Inflammatory macrophage treated with lipopolysaccharide for 4 hours (primary cell): ENCODE measurements around the gene CIB4.
"Not testable (repeated sequence)": the region's sequence is repeated elsewhere in the genome, so short reads cannot be mapped to it uniquely, and the experiment has no call there.

ENCODE experiments used
- DNase-seq: peaks from one replicate; pipeline ENCODE4 v3.0.0-alpha.2; 2020

Gene CIB4

GRCh38 chr2:26665296-26665695 is 24.1 kb upstream of the CIB4 start:
- DNase-seq: not testable (repeated sequence)

GRCh38 chr2:26660363-26660962 is 19.3 kb upstream of the CIB4 start:
- DNase-seq: no peak

GRCh38 chr2:26658691-26659346 is 17.7 kb upstream of the CIB4 start:
- DNase-seq: no peak

- DNase-seq: no peak
Measured at GRCh38 chr2:26657265-26657664, 16.1 kb upstream of the CIB4 start.

DNA sequence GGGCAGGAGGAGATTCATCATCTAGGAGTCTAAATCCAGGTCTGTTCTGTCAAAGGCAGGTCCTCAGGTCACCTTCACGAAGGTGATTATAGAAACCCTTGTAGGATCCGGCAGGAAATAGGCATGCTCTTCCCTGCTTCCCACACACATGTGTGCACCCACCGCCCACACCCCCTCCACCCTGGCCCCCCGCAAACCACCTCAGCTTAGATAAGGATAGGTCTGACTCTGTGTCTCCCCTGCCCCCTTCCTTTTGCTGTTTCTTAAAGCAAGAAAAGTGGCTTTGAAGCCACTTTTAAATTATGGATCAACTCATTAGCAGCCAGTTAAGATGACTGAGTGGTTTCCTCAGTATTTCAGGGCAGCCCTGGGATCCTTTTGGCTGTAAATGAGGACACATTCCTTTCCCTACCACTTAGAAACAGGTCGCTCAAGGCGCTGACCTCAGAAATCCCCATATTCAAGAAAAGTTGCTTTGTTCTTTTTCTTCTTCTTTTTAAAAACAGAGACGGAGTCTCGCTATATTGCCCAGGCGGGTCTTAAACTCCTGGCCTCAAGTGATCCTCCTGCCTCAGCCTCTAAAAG is 14.5 kb upstream of the CIB4 start:
- DNase-seq: no peak

- not testable (repeated sequence) for DNase-seq
Measured at GRCh38 chr2:26655120-26655519, 14.0 kb upstream of the CIB4 start.

DNA sequence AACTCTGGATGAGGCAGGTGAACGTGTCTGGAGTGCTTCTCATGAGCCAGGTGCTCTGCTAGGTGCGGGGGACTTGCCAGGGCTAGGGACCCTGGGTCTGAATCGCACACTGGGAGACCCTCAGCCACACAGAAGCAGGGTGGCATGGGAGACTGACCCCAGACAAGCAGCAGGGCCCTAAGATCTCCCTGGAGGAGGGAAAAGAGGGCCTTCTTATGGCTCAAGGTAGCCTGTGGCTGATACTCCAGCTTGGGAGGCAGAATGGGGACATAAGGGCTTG is 12.8 kb upstream of the CIB4 start:
- no peak for DNase-seq

- no peak for DNase-seq
Measured at GRCh38 chr2:26653207-26654060, 12.3 kb upstream of the CIB4 start.

- DNase-seq: peak; percentile 34
Measured at GRCh38 chr2:26652361-26653041, 11.3 kb upstream of the CIB4 start.

DNA sequence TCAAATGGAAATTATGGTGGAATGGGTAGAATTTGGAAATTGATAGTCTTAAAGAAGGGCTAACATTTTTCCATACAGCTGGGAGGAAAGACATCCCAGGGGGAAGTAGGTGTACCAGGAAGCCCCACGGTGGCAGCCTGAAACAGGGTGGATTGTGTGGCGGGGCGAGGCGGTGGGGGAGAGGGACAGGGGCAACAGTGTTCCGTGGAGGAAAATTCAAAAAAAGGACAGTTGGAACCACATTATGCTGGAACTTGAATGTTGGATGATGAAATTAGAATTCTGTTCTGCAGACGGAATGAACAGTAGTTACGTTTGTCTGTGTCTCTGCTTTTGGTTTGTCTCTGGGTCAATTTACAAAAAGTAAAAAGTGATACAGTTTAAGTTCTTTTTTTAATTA is 10.6 kb upstream of the CIB4 start:
- DNase-seq: no peak

DNA sequence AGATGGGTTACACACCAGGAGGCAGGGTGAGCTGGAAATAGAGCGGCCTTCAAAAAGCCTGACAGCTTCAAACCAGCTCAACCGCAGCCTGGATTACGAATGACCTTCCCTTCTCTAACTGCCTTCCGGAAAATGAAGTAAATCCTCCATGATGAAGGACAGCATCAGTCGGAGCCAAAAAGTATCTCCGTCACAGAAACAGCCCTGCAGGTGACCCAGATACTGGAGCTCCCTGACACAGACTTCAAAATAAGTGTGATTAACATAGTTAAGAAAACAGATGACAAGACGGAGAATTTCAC is 10.3 kb upstream of the CIB4 start:
- no peak for DNase-seq

DNA sequence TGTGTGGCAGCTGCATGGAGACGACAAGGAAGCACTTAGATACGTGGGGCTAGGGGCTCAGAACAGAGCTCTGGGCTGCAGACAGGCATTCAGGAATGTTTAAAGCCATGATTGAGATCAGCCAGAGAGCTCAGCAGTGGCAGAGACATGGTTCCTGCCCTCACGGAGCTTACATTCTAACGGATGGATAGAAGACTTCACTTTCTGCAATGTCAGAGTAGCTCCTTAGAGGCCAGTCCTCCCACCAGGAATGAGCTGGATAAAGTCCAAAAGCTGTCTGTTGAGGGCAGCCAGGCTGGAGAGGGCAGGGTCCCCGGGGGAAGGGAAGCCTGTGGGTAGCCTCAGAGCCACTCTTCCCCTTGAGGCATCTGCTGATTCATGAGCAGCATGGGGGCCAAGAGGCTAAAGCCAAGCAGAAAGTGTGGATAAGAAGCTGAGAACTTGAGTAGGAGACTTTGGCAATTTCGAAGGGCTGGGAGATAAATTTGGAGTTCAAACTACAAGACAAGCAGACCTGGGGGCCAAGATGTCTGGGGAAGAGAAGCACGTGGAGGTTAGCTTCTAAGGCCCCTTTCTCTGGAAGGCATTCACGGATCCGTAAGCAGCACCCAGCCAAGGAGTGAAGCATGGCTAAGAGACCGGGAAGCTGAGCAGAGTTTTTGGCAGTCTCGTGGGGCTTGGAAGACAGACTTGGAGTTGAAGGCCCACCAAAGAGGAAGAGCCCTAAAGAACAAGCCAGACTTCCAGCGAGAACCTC is 9.7 kb upstream of the CIB4 start:
- DNase-seq: no peak

DNA sequence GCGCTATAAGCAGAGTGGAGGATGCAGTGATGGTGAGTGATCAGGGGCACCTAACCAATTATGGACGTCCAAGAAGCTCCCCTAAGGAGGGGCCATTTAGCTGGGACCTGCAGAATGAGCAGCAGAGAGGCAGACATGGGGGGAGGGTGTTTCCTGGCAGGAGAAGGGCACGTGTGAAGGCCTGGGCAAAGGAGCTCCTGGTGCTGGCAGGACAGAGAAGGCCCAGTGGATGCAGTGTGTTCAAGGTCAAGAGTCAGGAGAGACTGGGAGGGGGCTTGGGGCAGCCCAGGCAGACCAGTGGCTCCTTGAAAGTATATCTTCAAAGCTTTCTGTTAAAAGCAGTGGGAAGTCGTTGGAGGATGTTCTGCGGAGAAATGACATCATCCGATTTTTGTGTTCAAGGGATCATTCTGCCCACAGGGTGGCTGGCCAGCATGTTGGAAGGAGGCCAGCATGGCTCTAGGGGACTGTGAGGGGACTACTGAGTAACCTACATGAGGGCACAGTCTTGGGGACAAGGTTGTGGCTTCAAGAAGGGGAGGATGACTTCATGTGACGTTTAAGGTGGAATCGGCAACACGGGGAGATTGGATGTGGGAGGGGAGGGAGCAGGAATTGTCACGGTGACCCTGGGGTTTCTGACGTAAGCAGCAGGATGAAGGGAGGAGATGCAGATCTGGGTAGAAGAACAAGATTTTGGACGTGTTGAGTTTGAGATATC is 9.0 kb upstream of the CIB4 start:
- DNase-seq: no peak

DNA sequence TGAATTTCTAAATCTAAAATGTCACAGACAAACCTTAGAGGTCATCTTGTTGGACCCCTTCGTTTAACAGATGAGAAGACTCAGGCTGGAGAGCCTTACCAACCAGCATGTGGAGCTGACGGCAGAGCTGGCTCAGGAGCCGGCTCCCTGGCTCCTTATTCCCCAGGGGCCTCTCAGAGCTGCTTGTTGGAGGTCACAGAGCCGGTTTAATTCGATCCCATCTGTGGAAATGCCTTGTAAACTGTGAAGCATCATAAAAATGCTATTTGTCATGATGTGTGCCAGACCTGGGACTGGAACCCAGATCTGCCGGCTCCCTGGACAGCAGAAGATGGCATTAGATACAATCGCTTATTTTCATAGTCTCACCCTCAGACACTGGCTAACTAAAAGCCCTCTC is 8.2 kb upstream of the CIB4 start:
- no peak for DNase-seq

DNA sequence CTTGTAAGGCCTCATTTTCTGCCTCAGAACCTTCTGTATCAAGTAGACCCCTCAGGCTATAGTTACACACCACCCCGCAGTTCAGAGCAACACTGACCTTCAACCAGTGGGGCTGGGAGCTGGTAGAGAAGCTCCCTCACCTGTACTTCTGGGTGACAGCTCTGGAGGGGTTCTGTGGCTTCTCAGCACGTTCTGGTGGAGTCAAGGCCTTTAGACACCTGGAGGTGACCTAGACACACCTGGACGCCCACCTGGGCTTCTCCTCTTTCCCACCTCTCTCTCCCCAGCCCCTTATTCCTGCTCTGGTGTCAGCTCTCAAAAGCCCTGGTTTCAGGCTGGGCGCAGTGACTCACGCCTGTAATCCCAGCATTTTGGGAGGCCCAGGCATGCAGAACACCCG is 7.3 kb upstream of the CIB4 start:
- no peak for DNase-seq

- DNase-seq: no peak
Measured at GRCh38 chr2:26647981-26648380, 6.8 kb upstream of the CIB4 start.

GRCh38 chr2:26646986-26647672 is 6.0 kb upstream of the CIB4 start:
- no peak for DNase-seq

- DNase-seq: no peak
Measured at GRCh38 chr2:26645762-26646161, 4.6 kb upstream of the CIB4 start.

DNA sequence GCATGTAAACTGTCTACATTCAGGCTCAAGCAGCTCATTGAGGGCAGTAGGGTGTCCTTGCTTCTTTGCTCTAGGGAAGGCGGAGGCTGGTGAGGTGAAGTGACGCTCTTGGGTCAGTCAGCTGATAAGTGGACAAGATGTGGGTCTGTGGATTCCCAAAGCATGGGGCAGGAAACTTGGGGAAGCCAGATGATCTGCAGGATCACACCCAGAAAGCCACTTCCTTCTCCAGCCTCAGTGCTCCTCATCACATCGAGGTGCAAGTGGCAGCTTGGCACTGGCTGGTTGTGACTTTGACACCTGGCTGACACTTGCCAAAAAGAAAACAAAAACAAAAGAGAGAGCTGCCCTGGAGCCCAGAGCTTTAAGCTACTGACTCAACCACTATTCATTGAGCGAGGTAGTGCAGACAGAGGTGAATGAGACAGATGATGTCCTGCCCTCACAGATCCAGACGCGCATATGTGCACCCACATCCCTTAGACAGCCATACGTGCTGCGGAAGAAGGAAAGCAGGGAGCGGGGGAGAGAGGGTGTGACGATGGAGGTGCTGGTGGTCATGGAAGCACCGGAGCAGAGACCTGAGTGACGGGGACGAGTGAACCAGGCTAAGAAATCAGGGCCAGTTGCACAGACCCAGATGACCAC is 3.1 kb upstream of the CIB4 start:
- DNase-seq: no peak

DNA sequence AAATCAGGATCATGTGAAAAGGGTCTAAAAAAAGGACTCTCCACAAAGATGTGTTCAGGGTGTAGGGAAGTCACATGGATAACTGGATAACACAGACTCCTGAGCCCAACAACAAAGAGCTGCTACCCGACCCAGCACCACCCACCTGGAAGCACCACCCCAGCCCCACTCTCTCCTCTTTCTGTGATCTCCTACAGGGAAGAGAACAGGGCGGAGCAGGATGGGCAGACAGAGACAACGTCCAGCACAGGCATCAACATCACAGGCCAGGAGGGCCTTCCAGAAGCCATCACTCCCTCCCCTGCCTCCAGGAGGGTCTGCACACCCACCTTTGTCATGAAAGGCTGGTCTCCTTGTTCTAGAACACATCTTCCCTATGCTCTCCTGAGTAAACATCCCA is 1.3 kb upstream of the CIB4 start:
- no peak for DNase-seq

- peak; percentile 16 for DNase-seq
Measured at GRCh38 chr2:26640331-26640745, 828 bp downstream of the CIB4 start.
